Measurements from ENCODE around the gene CDPF1. TPM values are rescaled to one million over a fixed set of nuclear protein-coding genes. Genes with fewer than 3 reads are reported as not detected.
"Not testable (repeated sequence)": the region's sequence is repeated elsewhere in the genome, so short reads cannot be mapped to it uniquely, and the experiment has no call there.

Gene CDPF1
- total RNA-seq, 1 donor from 2014 or later, result 10.4 TPM

DNA sequence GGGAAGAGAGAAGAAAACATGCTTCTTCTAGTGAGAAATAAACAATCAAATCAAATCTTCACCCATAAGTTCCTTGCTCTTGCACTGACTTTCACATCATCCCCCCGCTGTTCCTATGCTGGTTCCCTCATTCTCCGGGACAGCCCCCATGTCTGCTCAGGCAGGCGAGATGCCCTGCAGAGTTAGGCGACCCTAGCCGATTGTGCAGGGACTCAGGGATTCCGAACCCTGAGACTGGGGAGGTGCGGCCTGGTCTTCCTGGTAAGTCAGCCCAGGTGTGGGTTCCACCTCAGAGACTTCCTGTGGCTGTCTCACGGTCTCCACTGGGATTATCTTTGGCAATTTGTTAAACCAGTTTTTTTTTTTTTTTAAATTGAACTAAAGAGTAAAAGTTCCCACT is 24.3 kb upstream of the CDPF1 start:
- H3K9me3 Mint-ChIP-seq, result peaks cover 4% of the 10 kb centered on the region
- H3K36me3 Mint-ChIP-seq (ENCODE audit: low read depth), result peaks cover 40% of the 10 kb centered on the region
- no peak overlapping the region for H3K27ac Mint-ChIP-seq
- H3K27me3 Mint-ChIP-seq, result no peaks in the 10 kb centered on the region
- intact Hi-C loops (cut with micrococcal nuclease), result no loop called here
- no peak for DNase-seq
- H3K4me3 Mint-ChIP-seq, result no peak overlapping the region
- H3K4me1 Mint-ChIP-seq, result peaks cover 7% of the 10 kb centered on the region

DNA sequence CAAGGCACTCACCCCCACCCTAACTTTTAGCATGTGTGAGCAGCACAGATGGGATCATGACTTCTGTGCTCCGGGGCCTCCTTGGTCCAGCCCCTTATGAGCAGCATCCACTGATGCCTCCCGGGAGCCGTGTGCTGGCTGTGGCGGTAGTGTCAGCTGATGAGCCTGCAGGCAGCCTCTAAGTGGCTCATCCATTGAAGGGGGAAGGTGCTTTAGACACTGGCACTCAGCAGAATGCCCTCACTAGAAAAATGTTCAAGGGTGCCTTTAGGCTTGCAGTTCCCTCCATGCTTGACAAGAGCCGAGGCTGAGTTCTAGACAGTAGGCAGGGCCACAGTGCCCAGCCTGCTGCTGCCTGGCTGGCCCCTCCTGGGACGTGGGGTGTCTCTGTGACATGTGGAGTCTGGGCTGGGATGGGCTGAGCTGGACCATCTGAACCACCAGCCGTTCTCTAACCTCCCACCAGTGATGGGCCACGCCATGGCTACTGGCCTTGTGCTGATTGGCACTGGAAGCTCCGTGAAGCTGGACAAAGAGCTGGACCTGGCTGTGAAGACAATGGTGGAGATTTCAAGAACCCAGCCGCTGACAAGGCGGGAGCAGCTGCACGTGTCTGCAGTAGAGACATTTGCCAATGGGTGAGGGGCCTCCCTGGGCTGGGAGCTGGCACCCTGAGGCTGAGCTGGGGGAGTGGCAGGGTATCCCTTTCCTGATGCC is 23.5 kb upstream of the CDPF1 start:
- peaks cover 4% of the 10 kb centered on the region for H3K9me3 Mint-ChIP-seq
- intact Hi-C loops (cut with micrococcal nuclease), result no loop called here
- H3K4me3 Mint-ChIP-seq, result no peak overlapping the region
- no peaks in the 10 kb centered on the region for H3K27me3 Mint-ChIP-seq
- peaks cover 7% of the 10 kb centered on the region for H3K4me1 Mint-ChIP-seq
- peaks cover 35% of the 10 kb centered on the region for H3K36me3 Mint-ChIP-seq (ENCODE audit: low read depth)
- no peak overlapping the region for H3K27ac Mint-ChIP-seq
- no peak for DNase-seq

DNA sequence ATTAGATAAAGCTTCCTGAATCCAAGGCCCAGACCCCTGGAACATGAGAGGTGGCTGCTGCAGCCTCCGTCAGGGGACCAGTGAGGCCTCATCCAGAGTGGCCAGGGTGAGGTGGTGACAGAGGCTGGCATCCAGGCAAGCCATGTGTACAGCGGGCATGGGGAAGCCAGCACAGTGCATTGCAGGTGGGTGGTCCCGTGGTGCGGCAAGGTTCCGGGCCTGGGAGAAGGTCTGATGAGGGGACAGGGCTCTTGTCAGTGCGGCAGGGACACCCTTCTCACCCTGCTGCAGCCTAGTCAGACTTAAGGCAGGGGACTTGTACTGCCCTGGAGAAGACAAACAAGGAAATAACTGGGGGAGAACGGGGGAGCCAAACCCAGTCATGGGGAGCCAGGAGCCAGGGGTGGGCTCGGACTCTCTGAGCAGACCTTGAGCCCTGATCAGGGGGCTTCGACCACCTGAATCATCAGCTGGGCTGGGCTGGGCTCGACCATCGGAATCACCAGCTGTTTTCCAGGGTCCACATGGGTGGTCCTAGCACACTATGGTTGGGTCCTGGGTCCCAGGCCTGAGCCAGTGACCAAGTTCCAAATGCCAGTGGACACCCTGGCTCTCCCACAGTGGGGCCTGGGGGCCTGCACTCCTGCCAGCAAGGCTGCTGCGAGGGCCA is 22.8 kb upstream of the CDPF1 start:
- H3K27ac Mint-ChIP-seq, result no peak overlapping the region
- H3K4me1 Mint-ChIP-seq, result peaks cover 10% of the 10 kb centered on the region
- H3K27me3 Mint-ChIP-seq, result no peaks in the 10 kb centered on the region
- intact Hi-C loops (cut with micrococcal nuclease), result no loop called here
- peaks cover 36% of the 10 kb centered on the region for H3K36me3 Mint-ChIP-seq (ENCODE audit: low read depth)
- DNase-seq, result no peak
- peaks cover 4% of the 10 kb centered on the region for H3K9me3 Mint-ChIP-seq
- H3K4me3 Mint-ChIP-seq, result no peak overlapping the region

DNA sequence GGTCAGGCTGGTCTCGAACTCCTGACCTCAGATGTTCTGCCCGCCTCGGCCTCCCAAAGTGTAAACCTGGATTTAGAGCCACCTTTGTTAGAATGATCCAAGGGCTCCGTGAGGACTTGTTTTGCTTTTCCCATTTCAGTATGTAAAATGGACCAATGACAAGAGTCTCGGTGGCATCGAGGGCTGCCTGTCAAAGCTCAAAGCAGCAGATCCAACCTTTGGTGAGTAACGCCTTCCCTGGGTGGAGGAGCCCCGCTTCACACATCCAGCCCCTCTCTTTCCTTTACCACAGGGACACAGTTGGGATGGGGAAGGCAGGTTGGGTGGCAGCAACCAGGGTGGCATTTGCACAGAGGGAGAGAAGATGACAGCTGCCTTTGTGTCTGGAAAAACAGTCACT is 22.1 kb upstream of the CDPF1 start:
- Mint-ChIP-seq H3K9me3 (peaks cover 4% of the 10 kb centered on the region), H3K4me1 (peaks cover 15% of the 10 kb centered on the region), H3K27ac (no peak overlapping the region), H3K27me3 (no peaks in the 10 kb centered on the region), H3K4me3 (no peak overlapping the region), H3K36me3 (ENCODE audit: low read depth) (peaks cover 36% of the 10 kb centered on the region)
- DNase-seq, result no peak
- intact Hi-C loops (cut with micrococcal nuclease), result no loop called here

DNA sequence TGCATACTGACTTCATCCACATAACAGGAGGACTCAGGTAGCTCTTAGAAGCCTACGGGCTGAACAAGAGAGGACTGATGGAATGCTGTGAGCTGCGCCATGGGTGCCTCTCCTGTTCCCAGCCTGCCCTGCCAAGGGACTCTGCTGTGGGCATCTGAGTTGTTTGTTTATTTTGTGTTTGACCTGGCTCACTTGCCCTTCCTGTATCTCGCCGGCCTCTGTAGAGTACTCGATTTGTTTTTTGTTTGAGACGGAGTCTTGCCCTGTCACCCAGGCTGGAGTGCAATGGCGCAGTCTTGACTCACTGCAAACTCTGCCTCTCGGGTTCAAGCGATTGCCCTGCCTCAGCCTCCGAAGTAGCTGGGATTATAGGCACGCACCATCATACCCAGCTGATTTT is 19.5 kb upstream of the CDPF1 start:
- Mint-ChIP-seq H3K36me3 (ENCODE audit: low read depth) (peaks cover 24% of the 10 kb centered on the region), H3K9me3 (peaks cover 9% of the 10 kb centered on the region), H3K27me3 (peaks cover 20% of the 10 kb centered on the region), H3K27ac (no peak overlapping the region), H3K4me1 (peaks cover 17% of the 10 kb centered on the region), H3K4me3 (peak overlapping the region; percentile 59)
- intact Hi-C loops (cut with micrococcal nuclease), result loop anchor here (5.0 kb wide), 1 partner anchor 117 kb away; the partner anchor contains the start of gene PPARA
- no peak for DNase-seq

DNA sequence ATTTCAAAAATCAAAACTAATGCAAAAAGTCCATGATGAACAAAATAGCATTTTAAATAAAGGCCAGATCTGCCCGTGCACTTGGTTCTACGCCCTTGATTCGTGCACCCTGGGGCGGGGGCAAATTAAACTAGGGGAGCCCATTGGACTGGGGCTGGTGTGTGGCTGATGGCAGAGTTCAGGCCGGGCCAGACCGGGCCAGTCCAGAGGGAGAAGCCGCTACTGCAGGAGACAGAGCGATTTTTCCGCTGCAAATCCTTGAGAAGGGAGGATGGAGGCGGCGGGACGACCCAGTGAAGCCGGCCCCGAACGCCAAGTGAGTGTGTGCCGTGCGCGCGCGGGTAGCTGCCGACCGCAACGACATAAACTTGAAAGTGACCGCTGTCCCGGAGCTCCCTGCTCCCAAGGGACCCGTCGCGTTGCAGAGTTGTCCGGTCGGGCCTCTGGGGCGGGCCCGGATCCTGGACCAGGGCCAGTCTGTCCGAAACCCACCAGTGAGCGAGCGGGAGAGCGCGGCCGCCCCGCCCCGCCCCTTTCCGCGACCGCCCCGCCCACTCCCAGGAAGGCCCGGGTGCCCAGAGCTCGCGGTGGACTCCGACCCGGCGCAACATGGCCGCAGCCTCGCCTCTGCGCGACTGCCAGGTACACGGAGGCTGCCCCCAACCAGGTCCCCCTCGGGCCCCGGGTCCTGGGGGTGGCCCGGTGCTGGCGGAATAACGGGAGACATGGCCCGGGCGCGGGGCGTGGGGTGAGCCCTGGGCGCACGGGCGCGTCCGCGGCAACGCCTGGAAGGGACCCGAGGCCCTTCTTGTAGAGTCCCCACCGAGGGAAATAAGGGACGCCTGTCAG is 17.6 kb upstream of the CDPF1 start, which contains the start of gene TTC38:
TTC38 (plus strand) TSS at position 578 of the 849 bp plus-strand sequence; CDS start at position 610, 32 bp downstream.
- Mint-ChIP-seq H3K27ac (peak within 1 kb of the TSS; percentile 69), H3K36me3 (ENCODE audit: low read depth) (peaks cover 19% of the 10 kb centered on the region), H3K27me3 (peaks cover 33% of the 10 kb centered on the region), H3K4me3 (peak within 1 kb of the TSS; percentile 90), H3K9me3 (peaks cover 13% of the 10 kb centered on the region), H3K4me1 (peaks cover 17% of the 10 kb centered on the region)
- peak; percentile 87 for DNase-seq
- intact Hi-C loops (cut with micrococcal nuclease), result loop anchor here (5.0 kb wide), 1 partner anchor 115 kb away; the partner anchor contains the start of gene PPARA

DNA sequence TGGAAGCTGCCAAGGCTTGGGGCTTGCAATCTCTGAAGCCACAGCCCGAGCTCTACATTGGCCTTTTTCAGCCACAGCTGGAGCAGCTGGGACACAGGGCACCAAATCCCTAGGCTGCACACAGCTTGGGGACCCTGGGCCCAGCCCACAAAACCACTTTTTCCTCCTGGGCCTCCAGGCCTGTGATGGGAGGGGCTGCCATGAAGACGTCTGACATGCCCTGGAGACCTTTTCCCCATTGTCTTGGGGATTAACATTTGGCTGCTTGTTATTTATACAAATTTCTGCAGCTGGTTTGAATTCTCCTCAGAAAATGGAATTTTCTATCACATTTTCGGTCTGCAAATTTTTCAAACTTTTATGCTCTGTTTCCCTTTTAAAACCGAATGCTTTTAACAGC is 15.5 kb upstream of the CDPF1 start:
- Mint-ChIP-seq H3K9me3 (peaks cover 13% of the 10 kb centered on the region), H3K4me1 (peaks cover 17% of the 10 kb centered on the region), H3K36me3 (ENCODE audit: low read depth) (peaks cover 18% of the 10 kb centered on the region), H3K27me3 (peaks cover 53% of the 10 kb centered on the region)
- not testable (repeated sequence) for DNase-seq, H3K4me3 Mint-ChIP-seq, H3K27ac Mint-ChIP-seq
- intact Hi-C loops (cut with micrococcal nuclease), result loop anchor here (5.0 kb wide), 1 partner anchor 113 kb away; the partner anchor contains the start of gene PPARA

DNA sequence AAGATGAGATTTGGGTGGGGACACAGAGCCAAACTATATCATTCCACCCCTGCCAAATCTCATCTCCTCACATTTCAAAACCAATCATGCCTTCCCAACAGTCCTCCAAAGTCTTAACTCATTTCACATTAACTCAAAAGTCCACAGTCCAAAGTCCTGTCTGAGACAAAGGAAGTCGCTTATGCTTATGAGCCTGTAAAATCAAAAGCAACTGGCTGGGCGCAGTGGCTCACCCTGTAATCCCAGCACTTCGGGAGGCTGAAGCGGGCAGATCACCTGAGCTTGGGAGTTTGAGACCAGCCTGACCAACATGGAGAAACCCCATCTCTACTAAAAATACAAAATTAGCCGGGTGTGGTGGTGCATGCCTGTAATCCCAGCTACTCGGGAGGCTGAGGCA is 14.4 kb upstream of the CDPF1 start:
- intact Hi-C loops (cut with micrococcal nuclease); H3K27ac Mint-ChIP-seq: not testable (repeated sequence)
- H3K36me3 Mint-ChIP-seq (ENCODE audit: low read depth), result peaks cover 15% of the 10 kb centered on the region

DNA sequence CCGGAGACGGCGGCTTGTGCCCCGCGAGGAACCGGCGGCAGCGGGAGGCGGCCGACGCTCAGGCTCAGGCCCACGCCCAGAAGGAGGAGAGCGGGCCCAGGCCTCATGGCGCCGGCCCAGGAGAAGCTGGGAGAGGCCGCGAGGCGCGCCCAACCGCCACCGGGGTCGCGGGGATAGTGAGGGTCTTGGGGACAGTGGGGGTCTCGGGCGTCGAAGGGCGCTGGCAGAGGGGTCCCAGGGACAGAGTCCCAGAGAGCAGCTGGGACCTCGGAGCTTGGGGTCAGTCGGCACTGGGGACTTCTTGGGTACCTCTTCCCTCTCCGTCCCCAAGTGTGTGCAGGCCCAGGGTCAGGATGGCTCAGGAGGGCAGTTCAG is 13.1 kb upstream of the CDPF1 start, which contains the start of gene PKDREJ:
PKDREJ (minus strand) TSS at position 128 of the 375 bp plus-strand sequence; CDS start at position 107, 21 bp downstream.
- Mint-ChIP-seq H3K9me3 (peaks cover 13% of the 10 kb centered on the region), H3K36me3 (ENCODE audit: low read depth) (peaks cover 12% of the 10 kb centered on the region), H3K4me1 (peaks cover 8% of the 10 kb centered on the region), H3K27me3 (peaks cover 75% of the 10 kb centered on the region), H3K27ac (no peak within 1 kb of the TSS), H3K4me3 (peak within 1 kb of the TSS; percentile 53)
- no peak for DNase-seq
- intact Hi-C loops (cut with micrococcal nuclease), result no loop called here

More for the DNA sequence above, 14.4 kb upstream of the CDPF1 start:
- DNase-seq, H3K4me3 Mint-ChIP-seq: not testable (repeated sequence)
- Mint-ChIP-seq H3K9me3 (peaks cover 13% of the 10 kb centered on the region), H3K4me1 (peaks cover 11% of the 10 kb centered on the region), H3K27me3 (peaks cover 64% of the 10 kb centered on the region)

DNA sequence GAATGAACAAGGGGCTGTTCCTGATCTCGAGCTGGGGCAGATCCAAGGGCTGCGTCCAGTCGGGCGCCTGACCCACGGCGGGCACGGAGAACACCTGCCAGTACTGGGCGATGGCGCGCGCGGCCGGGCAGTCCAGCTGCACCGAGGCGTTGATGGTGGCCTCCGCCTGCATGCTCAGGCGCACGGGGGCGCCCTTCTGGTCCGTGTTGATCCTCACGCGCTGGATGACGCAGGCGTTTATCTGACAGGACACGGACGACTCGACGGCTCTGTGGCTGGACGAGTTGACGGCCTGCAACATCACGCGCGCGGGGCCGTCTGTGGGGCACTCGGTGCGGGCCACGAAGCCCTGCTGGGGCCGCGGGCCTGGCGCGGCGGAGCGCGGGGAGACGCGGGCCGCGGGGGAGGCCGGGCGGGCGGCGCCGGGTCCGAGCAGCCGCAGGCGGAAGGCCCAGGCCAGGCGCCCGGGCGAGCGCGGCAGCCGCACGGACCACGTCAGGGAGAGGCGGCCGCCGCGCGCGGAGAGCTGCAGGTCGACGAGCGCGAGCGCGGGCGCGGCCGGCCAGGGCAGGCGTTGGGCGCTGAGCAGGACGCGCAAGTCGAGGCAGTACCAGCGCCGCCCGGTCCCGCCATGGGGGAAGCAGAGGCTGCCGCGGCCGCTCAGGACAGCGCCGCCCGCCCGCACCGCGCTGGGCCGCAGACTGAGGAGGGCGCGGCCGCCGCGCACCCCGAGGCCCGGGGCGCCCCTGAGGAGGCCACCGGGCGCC is 12.5 kb upstream of the CDPF1 start:
- peaks cover 13% of the 10 kb centered on the region for H3K9me3 Mint-ChIP-seq
- intact Hi-C loops (cut with micrococcal nuclease), result no loop called here
- no peak overlapping the region for H3K27ac Mint-ChIP-seq
- H3K4me1 Mint-ChIP-seq, result peaks cover 6% of the 10 kb centered on the region
- DNase-seq, result peak; percentile 77
- H3K4me3 Mint-ChIP-seq, result peak overlapping the region; percentile 53
- H3K27me3 Mint-ChIP-seq, result peaks cover 80% of the 10 kb centered on the region
- peaks cover 11% of the 10 kb centered on the region for H3K36me3 Mint-ChIP-seq (ENCODE audit: low read depth)

DNA sequence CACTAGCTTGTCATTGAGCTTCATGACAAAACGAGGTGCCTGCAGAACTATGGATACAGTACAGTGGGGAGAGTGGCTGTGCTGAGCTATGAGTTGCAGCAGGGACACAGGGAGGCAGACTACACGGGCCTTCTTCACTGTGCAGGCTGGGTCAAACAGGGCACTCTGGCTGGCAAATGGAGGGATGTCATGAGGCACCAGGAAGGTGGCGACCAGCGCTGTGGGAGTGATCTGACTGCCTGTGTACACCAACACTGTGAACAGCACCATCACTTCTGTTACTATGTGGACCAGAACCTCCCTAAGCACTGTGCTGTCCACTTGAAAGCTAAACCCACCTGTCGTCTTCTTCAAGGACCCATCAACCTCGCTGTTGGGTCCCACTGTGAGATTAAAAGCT is 9.9 kb upstream of the CDPF1 start:
- Mint-ChIP-seq H3K9me3 (peaks cover 4% of the 10 kb centered on the region), H3K36me3 (ENCODE audit: low read depth) (peaks cover 5% of the 10 kb centered on the region), H3K27ac (no peak overlapping the region), H3K4me3 (no peak overlapping the region), H3K27me3 (peaks cover 69% of the 10 kb centered on the region), H3K4me1 (no peaks in the 10 kb centered on the region)
- intact Hi-C loops (cut with micrococcal nuclease), result no loop called here
- no peak for DNase-seq

DNA sequence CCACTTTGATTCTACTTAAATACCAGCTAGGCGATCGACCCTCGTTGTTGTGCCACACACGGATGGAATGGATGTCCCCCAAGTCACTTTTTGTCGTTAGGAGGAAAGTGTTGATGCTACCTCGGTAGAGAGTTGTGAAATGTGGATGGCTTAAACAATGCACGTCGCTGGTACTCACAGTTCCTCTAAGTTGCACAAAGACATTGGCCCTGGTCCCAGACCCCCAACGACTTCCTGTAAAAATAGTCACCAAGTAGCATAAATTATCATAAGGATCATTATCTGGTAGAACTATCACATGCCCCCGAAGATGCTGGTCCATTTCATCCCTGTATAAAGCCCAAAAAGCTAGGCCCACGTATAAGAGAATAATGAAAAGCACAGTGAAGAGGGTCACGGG is 9.3 kb upstream of the CDPF1 start:
- Mint-ChIP-seq H3K27me3 (peaks cover 65% of the 10 kb centered on the region), H3K4me3 (no peak overlapping the region)

DNA sequence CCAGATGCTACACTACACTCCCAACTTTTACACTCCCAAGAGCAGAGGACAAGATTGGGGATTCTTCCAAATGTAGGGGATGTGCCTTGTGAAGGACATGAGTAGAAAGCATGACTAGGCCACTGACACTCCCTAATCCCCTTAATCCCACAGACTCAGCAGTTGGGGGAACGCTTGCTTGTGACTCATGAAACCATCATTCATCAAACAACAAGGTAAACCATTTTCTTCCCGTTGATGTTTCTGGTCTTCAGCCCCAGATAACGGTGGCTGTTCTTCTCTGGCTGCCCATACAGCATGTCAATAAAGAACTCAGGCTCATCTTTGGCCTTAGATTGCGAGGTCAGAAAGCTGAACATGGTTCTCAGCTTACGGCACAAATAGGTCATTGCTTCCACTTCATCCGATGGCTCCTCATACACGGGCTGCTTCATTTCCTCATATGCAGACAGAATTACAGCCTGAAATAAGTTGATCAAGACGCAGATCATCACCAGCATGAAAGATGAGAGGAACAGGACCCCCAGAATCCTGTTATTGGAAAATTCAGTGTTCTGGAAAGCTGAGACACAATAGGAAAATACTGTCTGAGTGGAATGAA is 6.4 kb upstream of the CDPF1 start:
- peaks cover 13% of the 10 kb centered on the region for H3K4me1 Mint-ChIP-seq
- no peak overlapping the region for H3K4me3 Mint-ChIP-seq
- intact Hi-C loops (cut with micrococcal nuclease), result no loop called here
- H3K36me3 Mint-ChIP-seq (ENCODE audit: low read depth), result peaks cover 2% of the 10 kb centered on the region
- no peak for DNase-seq
- H3K27ac Mint-ChIP-seq, result no peak overlapping the region
- H3K9me3 Mint-ChIP-seq, result no peaks in the 10 kb centered on the region
- H3K27me3 Mint-ChIP-seq, result peaks cover 42% of the 10 kb centered on the region

More for the DNA sequence above, 9.3 kb upstream of the CDPF1 start:
- intact Hi-C loops (cut with micrococcal nuclease), result no loop called here
- peaks cover 2% of the 10 kb centered on the region for H3K4me1 Mint-ChIP-seq
- H3K9me3 Mint-ChIP-seq, result peaks cover 4% of the 10 kb centered on the region
- peaks cover 5% of the 10 kb centered on the region for H3K36me3 Mint-ChIP-seq (ENCODE audit: low read depth)
- no peak for DNase-seq
- no peak overlapping the region for H3K27ac Mint-ChIP-seq
